Activated CD4-positive, alpha-beta T cell treated with anti-CD3 and anti-CD28 coated beads, Interleukin-10, Interleukin-2, amounts not matched to agents 100 ng/mL and 50 ng/mL, durations not matched to agents 16 hours and 8 hours (primary cell): ENCODE data around the gene SPRED3.
"Not testable (repeated sequence)": the region's sequence is repeated elsewhere in the genome, so short reads cannot be mapped to it uniquely, and the experiment has no call there.

Experiments
- DNase-seq: peaks from one replicate; pipeline ENCODE4 v3.0.0-alpha.2; 2020

The SPRED3 gene

DNA sequence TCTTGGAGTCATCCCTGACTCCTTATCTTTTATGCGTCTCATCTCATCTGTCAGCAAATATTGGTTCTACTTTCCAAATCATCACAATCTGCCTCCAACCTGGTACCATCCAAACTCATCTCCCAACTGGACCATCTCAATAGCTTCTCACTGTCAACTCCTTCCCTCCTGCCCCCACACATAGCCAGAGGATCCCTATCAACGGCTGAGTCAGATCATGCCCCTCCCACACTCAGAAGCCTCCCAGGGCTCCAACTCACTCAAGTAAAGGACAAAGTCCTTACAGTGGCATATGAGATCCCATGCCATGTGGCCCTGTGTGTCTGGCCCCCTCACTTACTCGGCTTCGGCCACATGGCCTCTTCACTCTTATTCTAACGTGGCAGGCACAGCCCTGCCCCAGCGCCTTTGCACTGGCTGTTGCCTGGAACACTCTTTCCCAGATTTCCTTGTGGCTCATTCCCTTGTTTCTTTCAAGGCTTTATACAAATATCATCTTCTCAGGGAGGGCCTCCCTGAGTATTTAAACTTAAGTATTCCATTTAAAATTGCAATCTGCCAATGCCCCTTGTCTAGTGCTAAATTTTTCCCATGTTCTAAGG, 4.3 kb downstream of the SPRED3 start:
- no peak for DNase-seq

DNA sequence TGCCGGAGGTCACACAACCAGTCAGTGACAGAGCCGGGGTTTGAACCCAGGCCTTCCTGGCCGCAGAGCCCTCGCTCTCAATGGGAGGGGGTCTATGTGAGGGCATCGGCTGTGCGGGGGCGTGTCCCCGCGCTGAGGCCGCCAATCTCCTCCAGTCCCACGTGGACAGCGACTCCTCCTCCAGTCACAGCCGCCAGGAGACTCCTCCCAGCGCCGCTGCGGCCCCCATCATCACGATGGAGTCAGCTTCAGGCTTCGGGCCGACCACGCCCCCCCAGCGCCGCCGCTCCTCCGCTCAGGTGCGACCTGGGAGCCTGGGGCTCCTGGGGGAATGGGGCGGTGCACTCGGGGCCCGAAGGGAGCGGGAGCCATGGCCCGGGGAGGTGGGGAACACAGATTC, 6.0 kb downstream of the SPRED3 start:
- peak; percentile 88 for DNase-seq

DNA sequence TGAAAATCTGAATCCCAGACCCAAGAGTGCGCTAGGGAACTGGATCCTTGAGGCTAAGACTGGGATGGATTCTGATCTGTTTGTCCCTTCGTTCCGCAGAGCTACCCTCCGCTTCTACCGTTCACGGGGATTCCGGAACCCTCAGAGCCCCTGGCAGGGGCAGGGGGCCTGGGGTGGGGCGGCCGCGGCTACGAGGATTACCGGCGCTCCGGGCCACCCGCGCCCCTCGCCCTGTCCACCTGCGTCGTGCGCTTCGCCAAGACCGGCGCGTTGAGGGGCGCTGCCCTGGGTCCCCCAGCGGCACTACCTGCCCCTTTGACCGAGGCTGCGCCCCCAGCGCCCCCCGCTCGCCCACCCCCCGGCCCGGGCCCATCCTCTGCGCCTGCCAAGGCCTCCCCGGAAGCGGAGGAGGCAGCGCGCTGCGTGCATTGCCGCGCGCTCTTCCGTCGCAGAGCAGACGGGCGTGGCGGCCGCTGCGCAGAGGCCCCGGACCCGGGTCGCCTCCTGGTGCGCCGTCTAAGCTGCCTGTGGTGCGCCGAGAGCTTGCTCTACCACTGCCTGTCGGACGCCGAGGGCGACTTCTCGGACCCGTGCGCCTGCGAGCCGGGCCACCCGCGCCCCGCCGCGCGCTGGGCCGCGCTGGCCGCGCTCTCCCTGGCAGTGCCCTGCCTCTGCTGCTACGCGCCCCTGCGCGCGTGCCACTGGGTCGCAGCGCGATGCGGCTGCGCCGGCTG, 7.1 kb downstream of the SPRED3 start:
- peak; percentile 64 for DNase-seq

DNA sequence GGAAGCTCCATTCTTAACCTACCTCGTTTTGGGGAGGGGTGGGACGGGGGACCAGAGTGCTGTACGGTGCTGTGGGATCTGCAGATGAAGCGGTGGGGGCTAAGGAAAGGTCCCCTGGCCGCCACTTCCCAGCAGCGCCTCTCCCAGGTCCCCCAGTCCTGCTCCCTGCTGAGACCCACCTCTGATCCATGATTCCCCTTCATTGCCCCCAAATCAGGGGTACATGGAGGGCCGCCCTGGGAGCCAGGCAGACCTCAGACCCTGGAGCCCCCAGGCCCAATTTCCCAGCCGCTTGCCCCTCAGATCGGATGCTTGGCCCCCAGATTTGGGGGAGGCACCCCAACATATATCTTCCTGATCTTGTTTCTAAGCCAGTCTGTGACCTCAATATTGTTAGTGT, 10.6 kb downstream of the SPRED3 start:
- DNase-seq: no peak

DNA sequence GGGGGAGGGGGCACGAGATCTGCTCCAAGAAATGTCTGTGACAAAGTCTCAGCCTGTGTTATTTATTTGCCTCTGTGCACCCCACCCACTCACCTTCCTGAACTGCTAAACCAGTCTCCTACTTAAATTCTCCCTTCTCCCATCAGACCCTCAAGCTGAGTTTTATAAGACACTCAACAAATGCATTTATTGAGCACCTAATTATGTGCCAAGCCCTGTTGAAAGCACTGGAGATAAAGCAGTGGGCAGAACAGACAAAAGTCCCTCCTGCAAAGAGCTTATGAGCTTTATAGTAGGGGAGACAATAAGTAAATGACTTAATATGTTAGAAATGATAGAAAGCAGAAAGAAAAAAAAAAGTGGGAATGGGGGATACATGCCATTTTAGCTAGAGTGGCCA, 11.0 kb downstream of the SPRED3 start:
- DNase-seq: no peak

DNA sequence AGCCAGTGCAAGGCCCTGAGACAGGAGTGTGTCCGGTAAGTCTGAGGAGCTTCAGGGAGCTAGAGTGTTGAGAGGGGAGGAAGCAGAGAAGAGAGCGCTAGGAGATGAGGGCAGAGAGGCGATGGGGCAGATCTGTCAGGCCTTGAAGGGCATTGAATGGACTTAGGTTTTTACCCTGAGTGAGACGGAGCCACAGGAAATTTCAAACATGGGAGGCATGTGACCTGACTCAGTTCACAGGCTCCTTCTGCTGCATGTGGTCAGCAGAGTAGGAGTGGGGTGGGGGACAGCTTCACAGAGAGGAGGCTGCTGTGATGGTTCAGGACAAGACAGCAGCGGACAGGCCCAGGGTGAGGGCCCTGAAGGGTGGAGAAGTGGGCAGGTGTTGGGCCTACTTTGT, 11.9 kb downstream of the SPRED3 start:
- no peak for DNase-seq

DNA sequence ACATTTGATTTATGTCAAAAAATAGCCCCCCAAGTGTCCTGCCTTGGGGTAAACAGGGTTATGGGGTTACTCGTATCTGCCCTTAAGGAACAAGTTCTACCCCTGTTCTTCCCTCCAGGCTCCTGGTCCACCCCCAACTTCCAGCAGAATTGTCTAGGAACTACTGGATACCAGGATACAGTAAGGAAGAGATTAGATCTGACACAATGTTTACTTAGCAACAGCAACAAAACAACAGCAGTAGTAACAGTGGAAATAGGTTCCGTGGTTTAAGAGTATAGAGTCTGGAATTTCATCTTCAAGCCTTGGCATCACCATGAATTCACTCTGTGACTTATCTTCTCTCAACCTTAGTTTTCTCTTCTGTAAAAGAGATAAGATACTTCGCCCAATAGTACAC, 12.7 kb downstream of the SPRED3 start:
- DNase-seq: no peak

DNA sequence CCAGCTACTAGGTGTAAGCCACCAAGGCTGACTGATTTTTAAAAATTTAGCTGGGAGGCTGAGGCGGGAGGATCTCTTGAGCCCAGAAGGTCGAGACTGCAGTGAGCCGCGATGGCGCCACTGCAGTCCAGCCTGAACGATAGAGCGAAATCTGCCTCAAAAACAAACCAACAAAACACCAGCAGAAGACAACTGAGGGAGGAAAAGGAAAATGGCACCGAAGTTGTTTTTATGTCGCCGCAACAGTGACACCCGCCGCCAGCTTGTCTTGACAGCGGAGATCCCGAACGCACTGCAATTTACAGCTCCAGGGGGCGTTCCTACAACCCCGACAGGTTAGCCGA, 14.1 kb downstream of the SPRED3 start:
- no peak for DNase-seq

DNA sequence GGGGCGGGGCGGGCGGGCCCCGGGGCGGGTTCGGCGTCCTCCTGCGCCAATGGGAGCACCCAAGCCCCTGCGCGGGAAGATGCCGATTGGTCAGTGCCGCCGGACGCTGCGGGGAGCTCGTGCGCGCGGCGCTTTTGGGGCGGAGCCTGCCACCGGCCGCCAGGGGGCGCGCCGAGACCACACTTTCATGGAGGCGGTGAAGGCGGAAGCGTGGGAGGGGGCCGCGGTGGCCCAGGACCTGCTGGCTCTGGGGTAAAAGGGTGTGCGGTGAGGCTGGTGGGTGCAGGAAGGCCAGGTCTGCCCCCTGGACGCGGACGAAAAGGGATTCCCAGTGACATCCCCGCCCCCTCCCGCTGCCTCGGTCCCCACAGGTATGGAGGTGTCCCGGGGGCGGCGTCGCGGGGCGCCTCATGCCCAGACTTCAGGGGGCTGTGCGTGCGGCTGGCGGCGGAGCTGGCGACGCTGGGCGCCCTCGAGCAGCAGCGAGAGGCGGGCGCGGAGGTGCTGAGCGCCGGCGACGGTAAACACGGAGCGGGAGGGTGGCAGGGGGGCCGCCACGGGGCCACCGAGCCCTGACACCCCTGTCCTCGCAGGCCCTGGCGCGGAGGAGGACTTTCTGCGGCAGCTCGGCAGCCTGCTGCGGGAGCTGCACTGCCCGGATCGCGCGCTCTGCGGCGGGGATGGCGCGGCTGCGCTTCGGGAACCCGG, 14.6 kb downstream of the SPRED3 start, which contains the start of gene FAM98C:
FAM98C (plus strand) TSS at position 127 of the 708 bp plus-strand sequence; CDS start at position 188, 61 bp downstream.
- peak; percentile 98 for DNase-seq

DNA sequence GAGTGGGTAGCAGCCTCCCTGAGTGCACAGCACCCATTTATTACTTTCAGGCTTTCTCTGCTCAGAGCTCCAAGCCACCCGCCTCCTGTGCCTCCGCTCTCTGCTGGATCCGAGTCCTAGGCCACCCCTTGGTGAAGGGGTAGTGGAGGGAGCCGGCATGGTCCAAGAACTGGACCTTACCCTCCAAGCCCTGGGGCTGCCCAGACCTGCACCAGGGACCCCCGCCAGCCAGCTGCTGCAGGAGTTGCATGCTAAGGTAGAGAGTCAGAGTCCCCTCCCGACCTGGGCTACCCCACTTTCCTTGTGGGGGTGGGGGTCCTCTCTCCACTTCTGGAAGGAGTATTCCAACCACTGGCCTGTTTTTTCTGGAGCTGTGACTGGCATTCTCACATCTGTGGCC, 16.4 kb downstream of the SPRED3 start:
- no peak for DNase-seq

DNA sequence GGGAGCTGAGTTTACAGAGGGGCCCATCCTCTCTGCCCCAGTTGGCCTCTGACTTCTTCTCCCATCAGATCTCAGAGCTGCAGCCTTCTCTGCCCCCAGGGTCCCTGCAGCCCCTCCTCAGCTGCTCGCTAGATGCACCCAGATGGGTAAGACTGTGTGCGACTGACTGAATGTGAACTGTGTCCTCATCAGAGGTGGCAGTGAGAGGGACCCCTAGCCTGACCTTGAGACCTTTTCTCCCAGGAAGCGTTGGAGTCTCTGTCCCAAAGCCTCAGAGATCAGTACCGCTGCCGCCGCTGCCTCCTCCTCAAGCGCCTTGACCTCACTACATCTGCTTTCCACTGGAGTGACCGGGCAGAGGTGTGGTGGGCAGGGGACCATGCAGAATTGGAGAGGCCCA, 16.8 kb downstream of the SPRED3 start:
- no peak for DNase-seq

DNA sequence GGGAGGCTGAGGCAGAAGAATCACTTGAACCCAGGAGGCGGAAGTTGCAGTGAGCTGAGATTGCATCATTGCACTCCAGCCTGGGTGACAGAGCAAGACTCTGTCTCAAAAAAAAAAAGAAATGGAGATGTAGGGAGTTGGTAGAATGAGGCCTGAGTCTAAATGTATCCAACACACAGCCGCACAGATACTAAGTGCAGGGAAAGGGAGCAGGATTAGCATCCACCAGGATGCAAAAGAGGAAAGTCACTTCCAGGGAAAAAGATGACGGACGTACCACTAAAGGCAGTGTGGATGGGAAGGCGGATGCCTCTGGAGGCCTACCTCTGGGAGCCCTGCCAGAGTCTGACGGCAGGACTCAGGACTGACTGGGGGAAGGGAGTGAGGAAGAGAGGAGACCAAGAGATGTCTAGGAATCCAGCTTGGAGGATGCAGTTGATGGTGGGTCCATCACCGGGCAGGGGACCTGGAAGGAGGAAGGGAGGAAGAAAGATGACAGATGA, 21.2 kb downstream of the SPRED3 start:
- DNase-seq: no peak

DNA sequence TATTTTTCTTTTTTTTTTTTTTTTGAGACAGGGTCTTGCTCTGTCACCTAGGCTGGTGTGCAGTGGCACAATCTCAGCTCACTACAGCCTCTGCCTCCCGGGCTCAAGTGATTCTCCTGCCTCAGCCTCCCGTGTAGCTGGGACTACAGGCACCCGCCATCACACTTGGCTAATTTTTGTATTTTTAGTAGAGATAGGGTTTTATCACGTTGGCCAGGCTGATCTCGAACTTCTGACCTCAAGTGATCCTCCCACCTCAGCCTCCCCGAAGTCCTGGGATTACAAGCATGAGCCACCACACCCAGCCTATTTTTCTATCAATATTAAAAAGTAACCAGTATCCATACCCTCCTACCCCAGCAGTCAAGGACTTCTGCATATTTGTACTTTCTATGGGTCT, 21.9 kb downstream of the SPRED3 start:
- not testable (repeated sequence) for DNase-seq

DNA sequence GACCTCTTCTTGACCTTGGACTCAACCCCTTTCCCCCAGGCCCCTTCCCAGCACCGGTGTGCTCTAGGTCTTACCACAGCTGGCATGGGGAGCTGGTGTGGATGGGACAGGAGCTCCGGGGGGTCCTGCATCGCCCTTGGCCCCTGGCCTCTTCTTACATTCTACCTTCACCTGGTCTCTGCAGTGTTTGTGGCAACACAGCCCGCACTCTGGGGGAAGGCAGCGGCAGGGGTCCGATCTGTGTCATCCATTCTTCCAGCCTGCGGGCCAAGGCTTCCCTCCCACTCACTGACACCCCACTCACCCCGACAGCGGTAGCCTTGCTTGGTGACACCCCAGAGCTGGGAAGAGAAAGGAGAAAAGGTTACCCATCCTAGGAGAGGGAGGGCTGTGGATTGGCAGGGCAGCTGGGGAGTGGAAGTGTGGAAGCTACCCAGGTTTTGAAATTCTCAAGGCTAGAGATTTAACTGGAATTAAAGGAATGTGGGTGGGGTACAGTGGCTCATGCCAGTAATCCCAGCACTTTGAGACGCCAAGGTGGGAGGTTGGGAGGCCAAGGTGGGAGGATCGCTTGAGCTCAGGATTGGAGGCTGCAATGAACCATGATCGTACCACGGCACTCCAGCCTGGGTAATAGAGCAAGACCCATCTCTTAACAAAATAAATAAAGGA, 22.7 kb downstream of the SPRED3 start:
- DNase-seq: no peak

DNA sequence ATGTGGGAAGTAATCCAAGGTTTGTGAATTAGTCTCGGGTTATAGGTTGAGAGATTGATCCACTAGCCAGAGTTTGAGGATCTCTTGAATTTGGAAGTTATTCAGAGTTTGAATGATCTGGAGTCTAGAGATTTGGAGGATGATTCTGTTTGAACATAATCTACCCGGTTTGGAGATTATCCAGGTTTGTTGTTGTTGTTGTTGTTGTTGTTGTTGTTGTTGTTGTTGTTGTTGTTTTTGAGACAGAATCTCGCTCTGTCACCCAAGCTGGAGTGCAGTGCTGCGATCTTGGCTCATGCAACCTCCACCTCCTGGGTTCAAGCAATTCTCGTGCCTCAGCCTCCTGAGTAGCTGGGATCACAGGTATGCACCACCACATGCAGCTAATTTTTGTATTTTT, 23.4 kb downstream of the SPRED3 start:
- not testable (repeated sequence) for DNase-seq

DNA sequence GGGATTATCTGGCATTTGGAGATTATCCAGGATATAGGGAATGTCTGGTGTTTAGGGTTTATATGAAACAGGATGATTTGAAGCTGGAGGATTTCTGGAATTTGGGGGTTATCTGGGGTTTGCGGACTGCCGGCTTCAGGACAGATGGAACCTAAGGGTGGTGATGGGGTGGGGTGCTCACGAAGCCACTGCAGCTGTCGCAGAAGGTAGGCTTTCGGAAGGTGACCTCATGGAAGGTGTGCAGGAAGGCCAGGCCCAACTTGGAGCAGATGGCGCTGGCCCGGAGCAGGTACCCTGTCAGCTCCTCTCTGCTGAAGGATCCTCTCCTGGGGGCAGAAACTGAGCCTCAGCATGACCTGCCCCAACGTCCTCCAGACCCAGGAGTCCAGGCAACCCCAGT, 24.0 kb downstream of the SPRED3 start:
- no peak for DNase-seq

DNA sequence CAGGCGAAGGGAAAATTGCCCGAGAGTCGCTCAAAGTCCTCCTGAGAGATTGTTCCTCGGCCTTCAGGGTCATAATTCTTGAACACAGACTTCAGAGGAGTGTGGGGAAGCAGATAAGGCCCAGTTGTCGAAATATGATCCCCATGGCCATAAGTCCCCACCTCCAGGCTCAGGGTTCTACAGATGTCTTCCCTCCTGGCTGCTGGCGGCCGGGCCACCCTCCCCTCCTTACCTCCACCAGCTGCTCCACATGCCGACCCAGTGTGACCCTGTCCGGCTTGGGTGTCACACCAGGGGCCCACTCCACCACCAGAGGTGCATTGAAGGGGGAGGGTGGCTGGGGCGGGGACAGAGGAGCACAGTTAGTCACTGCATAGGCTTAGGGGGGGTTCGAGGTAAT, 24.5 kb downstream of the SPRED3 start:
- DNase-seq: no peak

DNA sequence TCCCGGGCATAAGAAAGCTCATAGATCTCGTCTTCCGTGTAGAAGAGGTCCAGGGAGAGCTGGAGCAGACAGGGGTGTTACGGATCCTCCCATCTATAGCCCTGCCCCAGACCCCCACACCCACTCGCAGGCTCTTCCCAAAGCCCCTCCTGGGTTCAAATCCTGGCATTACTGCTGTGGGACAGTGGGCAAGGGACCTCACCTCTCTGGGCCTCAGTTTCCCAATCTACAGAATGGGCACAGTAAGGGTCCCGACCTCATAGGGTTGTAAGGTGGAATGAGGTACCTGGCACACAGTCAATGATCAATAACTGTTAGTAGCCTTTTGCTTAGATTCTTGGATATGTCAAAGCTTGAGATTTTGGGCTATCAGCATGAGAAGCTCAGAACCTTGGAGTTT, 24.9 kb downstream of the SPRED3 start:
- no peak for DNase-seq

DNA sequence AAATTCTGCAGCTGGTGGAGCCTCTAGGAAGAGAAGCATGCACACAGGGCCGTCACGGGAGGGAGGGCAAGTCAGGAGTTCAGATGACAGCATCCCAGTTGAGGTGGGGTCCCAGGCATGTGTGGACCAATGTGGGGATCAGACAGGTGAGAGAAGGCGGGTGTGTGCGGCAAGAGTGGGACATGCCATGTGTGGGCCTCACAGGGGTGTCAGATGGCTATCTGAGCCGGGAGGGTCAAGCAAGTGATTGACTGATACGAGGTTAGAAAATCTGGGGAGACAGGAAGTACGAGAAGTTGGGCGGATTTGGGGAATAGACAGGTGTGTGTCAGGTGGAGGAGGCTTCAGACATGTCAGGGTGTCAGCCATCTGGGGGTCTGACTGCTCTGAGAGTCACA, 28.6 kb downstream of the SPRED3 start:
- DNase-seq: no peak

DNA sequence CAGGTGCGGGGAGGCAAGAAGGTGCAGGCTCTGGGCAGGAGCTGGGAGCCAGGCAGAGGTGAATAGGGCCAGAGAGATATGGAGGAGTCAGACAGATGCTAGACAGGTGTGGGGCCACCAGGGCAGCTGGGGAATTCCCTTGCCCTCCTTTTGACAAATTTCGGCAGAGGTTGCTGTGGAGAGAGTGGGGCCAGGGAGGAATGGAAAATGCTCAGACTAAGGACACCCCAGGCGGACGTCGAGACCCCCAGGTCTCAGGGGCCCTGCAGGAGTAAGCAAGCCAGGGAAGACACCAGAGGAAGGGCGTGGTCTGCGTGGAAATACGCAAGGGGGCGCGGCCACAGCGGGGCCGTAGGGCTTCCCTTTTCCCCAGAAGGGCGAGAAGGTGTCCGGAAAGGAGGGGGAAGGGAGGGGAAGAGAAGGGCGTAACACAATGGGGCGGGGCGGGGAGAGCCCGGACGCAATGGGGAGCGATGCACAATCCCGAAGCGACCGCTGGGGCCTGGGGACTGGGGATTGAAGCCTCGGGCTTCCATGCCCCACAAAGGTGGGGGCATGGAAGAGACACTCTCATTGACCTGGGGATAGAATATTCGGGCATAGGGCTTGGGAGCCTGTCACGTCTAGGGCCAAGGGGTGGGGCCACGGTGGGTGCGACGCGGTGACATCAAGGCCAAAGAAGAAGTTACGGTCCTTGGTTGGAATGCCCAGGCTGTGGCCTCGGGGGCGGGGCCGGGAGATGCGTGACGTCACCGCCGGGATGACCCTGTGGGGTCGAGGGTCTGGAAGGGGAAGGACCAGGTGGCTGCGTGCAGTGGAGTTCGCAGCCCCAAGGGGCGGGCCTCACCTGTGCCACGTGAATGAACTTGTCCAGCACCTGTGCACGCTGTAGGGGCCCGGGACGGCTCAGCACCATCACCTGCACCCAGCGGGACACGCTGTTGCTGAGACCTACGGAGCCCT, 29.3 kb downstream of the SPRED3 start:
- DNase-seq: peak; percentile 85

DNA sequence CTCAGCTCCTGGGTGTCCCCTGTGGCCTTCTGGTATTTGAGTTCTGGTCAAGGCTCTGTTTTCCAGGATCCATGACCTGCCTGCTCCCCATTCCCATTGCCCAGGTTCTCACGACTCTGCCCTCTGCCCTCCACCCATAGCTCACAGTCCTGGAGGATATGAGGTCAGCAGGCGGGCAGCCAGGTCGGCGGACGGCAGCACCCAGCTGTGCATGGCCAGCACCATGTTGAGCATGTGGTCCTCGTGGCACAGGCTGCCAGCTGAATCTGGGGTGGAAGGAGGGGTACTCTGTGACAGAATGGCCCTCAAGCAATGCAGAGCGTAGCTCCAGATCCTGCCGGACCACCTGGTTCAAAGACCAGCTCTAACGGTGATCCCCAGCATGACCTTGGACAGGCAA, 32.4 kb downstream of the SPRED3 start:
- DNase-seq: no peak

DNA sequence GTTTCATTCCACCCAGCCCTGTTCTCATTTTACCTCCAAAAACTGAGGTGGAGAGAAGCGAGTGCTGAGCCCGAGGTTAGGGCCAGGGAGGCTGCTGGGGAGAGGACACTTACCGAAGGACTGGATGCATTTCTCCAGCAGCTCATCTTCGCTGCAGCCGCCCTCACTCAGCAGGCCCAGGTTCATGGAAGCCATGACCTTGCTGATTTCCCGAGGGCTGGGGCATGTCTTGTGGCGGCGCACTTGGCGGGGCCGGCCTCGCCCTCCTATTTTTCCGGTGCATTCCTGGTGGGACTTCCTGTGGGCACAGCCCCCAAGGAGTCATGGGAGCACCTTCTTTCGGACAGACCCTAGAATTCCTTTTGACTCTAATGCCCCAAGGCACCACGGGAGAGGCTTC, 33.4 kb downstream of the SPRED3 start:
- no peak for DNase-seq
